Measurements from ENCODE around the gene CDO1.
A peak's percentile ranks its signal among the peaks of the same experiment; 100 is the strongest.

The CDO1 gene

DNA sequence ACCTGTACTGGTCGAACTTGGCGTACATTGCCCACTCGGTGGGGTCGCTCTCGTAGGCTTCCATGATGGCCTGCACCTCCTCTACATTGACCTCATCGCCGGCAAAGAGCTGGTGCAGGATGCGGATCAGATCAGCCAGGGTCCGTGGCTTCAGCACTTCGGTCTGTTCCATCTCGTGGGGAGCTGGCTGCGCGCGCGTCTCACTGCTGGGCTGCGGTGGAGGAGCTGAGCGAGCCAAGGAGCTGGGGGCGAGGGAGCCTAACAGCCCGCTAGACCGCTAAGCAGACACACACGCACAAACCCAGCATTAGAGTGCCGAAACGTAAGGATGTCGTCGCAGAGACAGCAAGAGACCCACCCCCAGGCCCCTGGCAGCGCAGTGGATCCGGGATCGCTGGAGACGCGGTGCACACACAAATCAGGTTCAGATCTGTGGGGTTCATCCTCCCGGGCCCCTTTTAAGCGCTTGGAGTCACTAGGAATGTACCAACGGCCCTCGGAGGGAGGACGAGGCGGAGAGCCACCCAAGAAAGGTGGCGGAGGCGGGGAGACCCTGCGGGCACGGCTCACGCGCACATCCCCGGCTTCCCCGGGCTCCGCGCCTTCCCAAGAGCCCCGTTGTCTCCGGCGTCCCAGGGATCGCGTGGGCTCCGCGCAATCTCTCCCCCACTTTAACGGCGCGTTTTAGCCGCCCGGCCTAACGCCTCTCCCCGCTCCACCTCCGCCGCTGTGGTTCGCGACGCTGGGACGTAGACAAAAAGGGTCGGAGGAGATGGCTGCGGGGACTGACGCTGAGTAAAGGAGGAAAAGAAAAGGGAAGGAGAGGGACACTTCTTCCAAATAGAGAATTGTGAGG is at the start of gene CDO1:
CDO1 (minus strand) TSS at position 434 of the 856 bp plus-strand sequence; CDS start at position 172, 262 bp downstream.
- peak; percentile 69 for DNase-seq (ENCODE audit: low read depth)

DNA sequence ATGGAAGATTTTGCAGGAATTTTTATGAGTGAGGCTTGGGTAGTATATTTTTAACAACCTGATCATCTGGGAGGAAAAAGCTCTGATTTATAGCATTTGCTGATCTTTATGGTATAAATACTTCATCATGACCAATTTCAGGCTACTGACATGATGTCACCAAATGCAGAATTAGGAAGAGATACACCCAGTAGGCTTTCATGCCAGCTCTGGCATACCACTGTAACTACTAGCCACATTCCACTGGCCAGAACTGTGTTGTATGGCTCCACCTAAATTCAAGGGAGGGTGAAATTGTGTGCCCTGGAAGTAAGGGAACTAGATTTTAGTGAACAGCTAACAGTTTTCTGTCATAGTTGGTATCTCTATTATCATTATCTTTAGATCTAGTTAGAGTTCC is 42.9 kb upstream of the CDO1 start:
- peak; percentile 10 for DNase-seq (ENCODE audit: low read depth)

GRCh38 chr5:115858396-115858795 is 41.9 kb upstream of the CDO1 start:
- DNase-seq (ENCODE audit: low read depth): no peak

DNA sequence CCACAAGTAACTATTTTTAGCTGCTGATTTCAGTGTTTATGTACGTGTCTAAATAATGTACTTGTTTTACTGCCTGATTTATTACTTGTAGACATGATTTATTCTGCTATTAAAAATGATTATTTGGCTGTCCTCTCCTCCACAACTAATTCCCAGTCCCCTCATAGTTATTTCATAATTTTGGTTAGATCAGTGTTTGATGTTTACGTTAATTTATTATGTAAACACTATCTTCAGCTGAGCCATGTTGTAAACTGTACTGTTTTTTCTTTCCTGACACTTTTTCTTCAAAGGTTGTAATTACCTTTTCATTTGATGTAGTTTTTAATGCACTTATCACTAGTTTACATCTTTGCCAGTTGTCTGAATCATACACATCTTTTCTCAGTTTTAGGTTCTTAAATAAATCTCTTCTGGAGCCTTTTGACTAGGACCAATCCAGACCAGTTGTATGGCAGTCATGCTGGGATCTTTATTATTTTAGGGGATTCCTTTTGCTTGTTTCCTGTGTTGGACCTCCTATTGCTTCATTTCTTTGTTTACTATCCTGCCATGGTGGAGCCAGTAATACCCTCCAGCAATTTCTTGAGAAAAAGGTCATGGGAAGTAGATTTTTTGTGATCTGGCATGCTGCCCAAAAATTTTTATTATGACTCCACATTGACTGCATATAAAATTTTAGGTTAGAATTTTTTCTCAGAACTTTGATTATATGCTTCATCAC is 41.3 kb upstream of the CDO1 start:
- DNase-seq (ENCODE audit: low read depth): peak; percentile 79

DNA sequence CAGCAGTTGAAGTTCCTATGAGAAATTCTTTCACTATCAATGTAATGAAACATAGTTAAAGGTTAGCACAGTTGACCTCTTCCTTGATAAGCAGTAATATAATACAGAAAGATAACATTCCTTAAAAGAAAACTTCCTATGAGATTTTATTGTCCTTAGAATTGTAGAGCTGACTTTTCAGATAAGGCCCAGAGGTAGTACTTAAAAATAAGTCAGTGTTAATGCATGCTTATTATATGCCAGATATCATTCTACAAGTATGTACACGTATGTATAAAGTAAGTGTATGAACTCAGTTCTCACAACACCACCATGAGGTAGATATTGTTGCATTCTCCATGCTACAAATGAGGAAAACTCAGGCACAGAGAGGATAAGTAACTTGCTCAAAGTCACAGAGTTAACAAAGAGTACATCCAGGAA is 40.6 kb upstream of the CDO1 start:
- no peak for DNase-seq (ENCODE audit: low read depth)

DNA sequence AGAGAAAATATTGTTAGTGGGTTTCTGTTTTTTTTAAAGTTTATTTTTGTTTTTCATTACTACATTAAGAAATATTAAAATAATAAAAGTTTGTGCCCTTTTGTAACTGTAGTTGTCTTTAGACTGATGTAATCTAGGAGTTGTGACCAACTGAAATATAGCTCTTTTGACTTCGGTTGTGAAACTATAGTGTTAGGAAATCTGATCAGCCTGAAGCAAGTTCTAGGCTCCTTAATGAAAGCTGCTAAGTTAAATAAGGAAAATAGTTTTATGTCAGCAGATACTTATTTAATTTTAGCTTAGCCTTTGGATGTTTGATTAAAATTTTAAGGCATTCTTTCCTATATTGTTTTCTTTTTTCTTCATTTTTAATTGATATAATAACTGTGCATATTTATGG is 39.5 kb upstream of the CDO1 start:
- DNase-seq (ENCODE audit: low read depth): peak; percentile 77

DNA sequence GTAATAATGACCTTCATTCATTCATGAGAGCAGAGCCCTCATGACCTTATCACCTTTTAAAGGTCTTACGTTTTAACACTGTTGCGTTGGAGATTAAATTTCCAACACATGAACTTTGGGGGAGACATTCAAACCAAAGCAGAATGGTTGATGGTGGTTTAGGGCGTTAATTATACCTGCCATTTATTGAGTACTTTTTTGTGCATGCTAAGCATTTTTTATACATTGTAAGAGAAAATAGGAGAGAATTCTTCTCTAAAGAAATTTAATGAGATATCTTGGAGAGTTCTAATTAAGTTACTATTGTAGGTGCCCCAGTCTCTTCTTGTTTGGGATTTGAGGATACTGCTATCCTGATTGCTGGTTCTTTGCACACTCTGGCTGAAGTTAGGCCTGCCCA is 37.7 kb upstream of the CDO1 start:
- DNase-seq (ENCODE audit: low read depth): no peak

GRCh38 chr5:115850744-115851416 is 34.4 kb upstream of the CDO1 start:
- DNase-seq (ENCODE audit: low read depth): peak; percentile 52

DNA sequence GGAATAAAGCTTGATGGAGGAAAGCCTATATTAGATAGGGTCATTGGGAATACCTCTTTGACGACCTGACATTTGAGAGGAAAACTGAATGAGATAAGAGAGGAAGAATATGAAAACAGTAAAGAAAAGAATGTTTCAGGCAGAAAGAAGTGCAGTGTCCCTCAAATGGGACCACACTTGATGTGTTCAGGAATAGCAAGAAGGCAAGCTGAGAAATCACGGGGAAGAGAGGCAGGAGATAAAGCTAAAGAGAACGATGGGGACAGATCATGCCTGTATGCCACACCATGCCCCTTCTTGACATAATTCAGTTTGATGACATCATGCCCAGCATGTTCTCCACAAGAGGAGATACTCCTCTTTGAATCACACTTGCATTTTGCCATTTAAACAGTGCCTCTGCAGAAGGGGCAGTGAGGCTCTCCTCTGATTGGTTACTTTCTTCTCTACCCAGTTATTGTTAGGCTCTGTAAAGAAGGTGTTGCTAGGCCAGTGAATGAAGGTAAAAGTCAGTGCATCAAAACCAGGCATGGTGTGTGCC is 32.9 kb upstream of the CDO1 start:
- DNase-seq (ENCODE audit: low read depth): no peak

DNA sequence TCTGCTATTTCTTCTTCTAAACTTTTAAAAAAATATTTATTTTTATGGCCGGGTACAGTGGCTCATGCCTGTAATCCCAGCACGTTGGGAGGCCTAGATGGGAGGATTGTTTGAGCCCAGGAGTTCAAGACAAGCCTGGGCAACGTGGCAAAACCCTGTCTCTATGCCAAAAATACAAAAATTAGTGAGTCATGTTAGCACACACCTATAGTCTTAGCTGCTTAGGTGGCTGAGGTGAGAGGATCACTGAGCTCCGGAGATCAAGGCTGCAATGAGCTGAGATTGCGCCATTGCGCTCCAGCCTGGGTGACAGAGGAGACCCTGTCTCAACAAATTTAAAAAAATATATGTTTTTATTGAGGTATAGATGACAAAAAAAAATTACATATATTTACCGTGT is 30.8 kb upstream of the CDO1 start:
- DNase-seq (ENCODE audit: low read depth): no peak

GRCh38 chr5:115844321-115844817 is 27.9 kb upstream of the CDO1 start:
- no peak for DNase-seq (ENCODE audit: low read depth)

- no peak for DNase-seq (ENCODE audit: low read depth)
Measured at GRCh38 chr5:115843444-115844130, 27.1 kb upstream of the CDO1 start.

DNA sequence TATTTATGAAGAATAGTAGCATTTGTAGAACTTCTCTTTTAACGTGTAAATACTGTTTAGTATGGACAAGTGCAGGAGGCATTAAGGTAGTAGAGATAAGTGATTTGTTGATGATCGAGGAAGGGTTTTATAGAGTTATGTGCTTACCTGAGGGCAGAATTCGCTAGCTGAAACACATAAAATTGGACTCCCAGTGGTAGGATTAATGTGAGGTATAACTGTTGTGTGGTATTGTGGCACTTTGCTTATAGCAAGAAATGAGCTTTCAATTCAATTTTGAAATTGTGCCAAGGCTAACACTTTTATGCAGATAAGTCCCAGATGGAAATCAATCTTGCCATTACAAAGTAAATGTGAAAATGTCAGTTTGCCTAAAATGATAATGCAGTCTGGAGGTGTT is 26.5 kb upstream of the CDO1 start:
- DNase-seq (ENCODE audit: low read depth): no peak

DNA sequence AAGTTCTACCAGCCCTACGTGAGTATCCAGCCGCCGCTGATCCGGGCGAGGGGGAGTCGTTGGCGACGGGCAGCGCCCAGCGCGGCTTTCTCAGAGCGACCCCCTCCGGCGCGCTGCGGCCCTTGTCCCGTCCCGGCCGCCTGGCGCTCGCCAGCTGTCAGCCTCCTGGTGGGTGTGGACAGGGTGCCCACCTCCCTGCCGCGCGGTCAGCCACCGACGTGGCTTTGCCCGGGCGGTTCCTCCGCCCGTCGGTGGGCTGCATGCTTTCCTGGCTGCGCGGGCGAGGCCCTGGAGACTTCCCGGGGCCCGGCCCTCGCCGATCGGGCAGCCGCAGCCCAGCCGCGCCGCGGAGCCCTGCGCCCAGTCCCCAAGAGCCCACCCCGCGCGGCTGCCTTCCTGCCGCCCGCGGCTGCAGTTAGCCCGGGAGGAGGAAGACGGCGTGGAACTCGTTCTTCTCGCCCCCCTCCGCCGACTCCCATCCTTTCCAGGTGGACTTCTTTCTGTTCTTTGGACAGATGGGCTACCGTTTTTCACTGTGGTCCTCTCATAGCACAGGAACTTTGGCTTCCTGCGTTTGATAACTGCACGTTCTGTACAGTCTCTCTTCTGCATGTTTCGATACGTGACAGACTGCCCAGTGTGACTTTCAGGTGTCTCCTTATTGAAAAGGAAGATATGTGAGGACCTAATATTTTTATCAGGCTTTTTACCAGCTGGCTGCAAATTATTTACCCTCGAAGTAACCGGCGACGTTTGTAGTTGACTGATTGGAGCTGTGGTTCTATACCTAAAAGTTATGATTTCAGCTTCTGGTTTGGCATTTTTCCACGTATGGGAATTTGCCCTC is 25.9 kb upstream of the CDO1 start:
- no peak for DNase-seq (ENCODE audit: low read depth)

DNA sequence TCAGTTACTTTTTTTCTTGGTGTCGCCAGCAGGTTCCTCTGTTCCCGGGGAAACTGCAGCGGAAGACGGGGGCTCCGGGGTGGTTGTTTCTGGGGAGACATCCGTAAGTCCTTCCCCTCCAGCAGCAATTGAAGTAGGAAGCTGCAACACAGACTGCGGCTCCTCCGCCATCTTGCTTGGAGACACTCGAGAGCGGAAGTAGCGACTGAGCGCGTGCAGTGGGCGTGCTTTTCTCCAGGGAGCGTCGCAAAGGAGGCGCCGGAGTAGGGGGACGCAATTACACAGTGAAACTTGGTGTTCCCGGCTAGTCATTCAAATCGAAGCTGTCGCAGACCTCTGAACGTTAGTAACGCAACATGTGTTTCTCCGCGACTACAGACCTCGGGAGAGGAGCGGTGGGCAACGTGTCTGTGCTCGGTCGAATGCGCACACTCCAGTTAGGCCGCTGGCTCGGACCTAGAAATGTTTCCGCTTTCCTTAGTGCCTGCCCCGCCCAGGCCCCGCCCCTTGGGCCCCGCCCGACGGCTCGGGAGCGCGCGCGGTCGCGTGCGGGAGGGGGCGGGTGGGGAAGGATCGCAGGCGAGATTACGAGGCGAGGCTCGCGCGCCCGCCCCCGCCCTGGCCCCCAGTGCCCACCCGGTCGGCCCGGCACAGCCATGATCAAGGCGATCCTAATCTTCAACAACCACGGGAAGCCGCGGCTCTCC is 25.1 kb upstream of the CDO1 start, which contains the start of the genes AP3S1 and ATG12:
AP3S1 (plus strand) TSS at position 554 of the 707 bp plus-strand sequence; CDS start at position 657, 103 bp downstream.
ATG12 (minus strand) TSS at position 184 of the 707 bp plus-strand sequence; CDS start at position 171, 13 bp downstream.
- peak; percentile 89 for DNase-seq (ENCODE audit: low read depth)

DNA sequence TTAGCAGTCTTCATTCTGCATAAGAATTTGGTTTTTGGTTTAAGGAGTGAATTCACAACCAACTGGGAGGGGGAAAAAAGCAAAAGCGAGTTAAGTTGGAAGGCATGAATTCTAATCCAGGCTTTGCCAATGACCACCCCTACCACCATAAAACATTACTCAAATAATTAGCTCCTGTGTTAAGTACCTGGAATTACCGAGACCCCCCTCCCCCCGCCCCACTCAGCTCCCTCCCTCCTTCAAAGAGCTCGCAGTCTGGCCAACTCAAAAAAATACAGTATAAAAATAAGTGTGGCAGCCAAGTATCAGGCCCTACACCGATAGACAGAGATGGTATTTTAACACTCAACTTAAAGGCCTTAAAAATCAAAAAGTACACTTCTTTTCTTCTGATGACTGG is 24.4 kb upstream of the CDO1 start:
- DNase-seq (ENCODE audit: low read depth): no peak

- DNase-seq (ENCODE audit: low read depth): peak; percentile 43
Measured at GRCh38 chr5:115838885-115839518, 22.5 kb upstream of the CDO1 start.

GRCh38 chr5:115835481-115835880 is 19.0 kb upstream of the CDO1 start:
- DNase-seq (ENCODE audit: low read depth): no peak

- peak; percentile 26 for DNase-seq (ENCODE audit: low read depth)
Measured at GRCh38 chr5:115831163-115831768, 14.8 kb upstream of the CDO1 start.

Data from fibroblast of gingiva (primary cell).